Breast epithelium (tissue), 3 donors: ENCODE measurements around the gene ELOA.

Experiments
- CTCF ChIP-seq, 3 donors: fragments of 450-650 bp; IDR thresholded peaks; one replicate each; pipeline ENCODE4 v1.5.1; 2016 to 2017; ENCODE audit warnings: antibody characterized with exemption in 3 of 3, mild to moderate bottlenecking in 3 of 3, moderate library complexity in 3 of 3
- POLR2A ChIP-seq: fragments of 450-650 bp; IDR thresholded peaks from one replicate; pipeline ENCODE4 v1.6.1; 2016; ENCODE audit warnings: antibody characterized with exemption, mild to moderate bottlenecking, moderate library complexity
- POLR2AphosphoS5 ChIP-seq, 3 donors: sonication (generic); formaldehyde crosslinking; IDR thresholded peaks; one replicate each; pipeline ENCODE4 v1.6.1; 2017; ENCODE audit warnings: antibody characterized with exemption in 3 of 3

DNA sequence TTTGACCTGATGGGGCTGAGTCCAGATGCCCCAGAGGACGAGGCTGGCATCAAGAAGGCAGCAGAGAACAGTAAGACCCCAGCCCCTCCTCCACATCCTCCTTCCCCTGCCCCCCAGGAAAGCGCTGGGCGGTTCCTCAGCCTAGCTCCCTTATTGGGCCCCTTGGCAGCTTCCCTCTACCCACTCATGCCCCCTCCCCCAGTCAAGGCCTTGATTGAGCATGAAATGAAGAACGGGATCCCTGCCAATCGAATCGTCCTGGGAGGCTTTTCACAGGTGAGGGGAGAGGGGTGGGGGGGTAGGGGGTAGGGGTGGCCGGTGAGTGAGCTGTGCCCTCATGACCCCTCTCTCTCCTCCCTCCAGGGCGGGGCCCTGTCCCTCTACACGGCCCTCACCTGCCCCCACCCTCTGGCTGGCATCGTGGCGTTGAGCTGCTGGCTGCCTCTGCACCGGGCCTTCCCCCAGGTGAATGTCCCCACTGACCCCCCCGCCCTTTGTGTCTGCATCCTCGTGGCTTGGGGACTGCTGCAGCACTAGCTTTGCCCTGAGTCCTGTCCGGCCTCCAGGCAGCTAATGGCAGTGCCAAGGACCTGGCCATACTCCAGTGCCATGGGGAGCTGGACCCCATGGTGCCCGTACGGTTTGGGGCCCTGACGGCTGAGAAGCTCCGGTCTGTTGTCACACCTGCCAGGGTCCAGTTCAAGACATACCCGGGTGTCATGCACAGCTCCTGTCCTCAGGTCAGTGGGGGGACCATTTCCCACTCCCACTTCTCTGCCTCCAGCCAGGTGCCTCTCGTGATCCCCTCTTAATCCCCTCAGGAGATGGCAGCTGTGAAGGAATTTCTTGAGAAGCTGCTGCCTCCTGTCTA, 50.8 kb downstream of the ELOA start:
- no peak for TF ChIP-seq CTCF (IDR thresholded peaks at IDR 0.05)
- no peak for TF ChIP-seq POLR2A
- TF ChIP-seq POLR2AphosphoS5 (IDR thresholded peaks at IDR 0.05) = no peak
